ENCODE results near the gene ECT2. TPM values are rescaled to one million over a fixed set of nuclear protein-coding genes. Genes with fewer than 3 reads are reported as not detected.
"Not testable (repeated sequence)": the region's sequence is repeated elsewhere in the genome, so short reads cannot be mapped to it uniquely, and the experiment has no call there.

ECT2 gene
- total RNA-seq, 1 donor from 2014 or later, result 11.8 TPM

- no peak for DNase-seq (ENCODE audit: low spot score in 2 of 2)
- FAIRE-seq, result peak; percentile 3
Measured at GRCh38 chr3:172800156-172800555, 49.6 kb downstream of the ECT2 start.

GRCh38 chr3:172803489-172803888, 53.0 kb downstream of the ECT2 start:
- FAIRE-seq (no peak), DNase-seq (ENCODE audit: low spot score in 2 of 2) (no peak)

GRCh38 chr3:172804323-172804722, 53.8 kb downstream of the ECT2 start:
- DNase-seq (ENCODE audit: low spot score in 2 of 2), result no peak
- no peak for FAIRE-seq

GRCh38 chr3:172808969-172809546, 58.5 kb downstream of the ECT2 start:
- DNase-seq (ENCODE audit: low spot score in 2 of 2) (no peak), FAIRE-seq (peak; percentile 58)

- peak; percentile 66 for FAIRE-seq
- no peak for DNase-seq (ENCODE audit: low spot score in 2 of 2)
Measured at GRCh38 chr3:172811099-172811498, 60.6 kb downstream of the ECT2 start.

GRCh38 chr3:172813462-172813861, 62.9 kb downstream of the ECT2 start:
- no peak for DNase-seq (ENCODE audit: low spot score in 2 of 2)
- FAIRE-seq, result no peak

- DNase-seq (ENCODE audit: low spot score in 2 of 2) (no peak), FAIRE-seq (no peak)
Measured at GRCh38 chr3:172814738-172815137, 64.2 kb downstream of the ECT2 start.

GRCh38 chr3:172815857-172816256, 65.3 kb downstream of the ECT2 start:
- DNase-seq (ENCODE audit: low spot score in 2 of 2), result no peak
- FAIRE-seq, result no peak

GRCh38 chr3:172816281-172816680, 65.8 kb downstream of the ECT2 start:
- DNase-seq (ENCODE audit: low spot score in 2 of 2) (no peak), FAIRE-seq (no peak)

- FAIRE-seq (no peak), DNase-seq (ENCODE audit: low spot score in 2 of 2) (no peak)
Measured at GRCh38 chr3:172816968-172817367, 66.4 kb downstream of the ECT2 start.

- FAIRE-seq (no peak), DNase-seq (ENCODE audit: low spot score in 2 of 2) (no peak)
Measured at GRCh38 chr3:172820492-172820891, 70.0 kb downstream of the ECT2 start.

- FAIRE-seq (no peak), DNase-seq (ENCODE audit: low spot score in 2 of 2) (no peak)
Measured at GRCh38 chr3:172824229-172824628, 73.7 kb downstream of the ECT2 start.

GRCh38 chr3:172827231-172827630, 76.7 kb downstream of the ECT2 start:
- DNase-seq (ENCODE audit: low spot score in 2 of 2); FAIRE-seq: not testable (repeated sequence)

GRCh38 chr3:172832983-172833382, 82.5 kb downstream of the ECT2 start:
- FAIRE-seq (peak; percentile 74), DNase-seq (ENCODE audit: low spot score in 2 of 2) (no peak)

- FAIRE-seq, result peak; percentile 60
- peak in 1 of 2 donors; percentile 7 for DNase-seq (ENCODE audit: low spot score in 2 of 2)
Measured at GRCh38 chr3:172836390-172836997, 86.0 kb downstream of the ECT2 start.

- DNase-seq (ENCODE audit: low spot score in 2 of 2) (no peak), FAIRE-seq (no peak)
Measured at GRCh38 chr3:172839679-172840078, 89.2 kb downstream of the ECT2 start.

GRCh38 chr3:172840463-172840862, 89.9 kb downstream of the ECT2 start:
- no peak for FAIRE-seq
- DNase-seq (ENCODE audit: low spot score in 2 of 2), result no peak

GRCh38 chr3:172840913-172841312, 90.4 kb downstream of the ECT2 start:
- FAIRE-seq (no peak), DNase-seq (ENCODE audit: low spot score in 2 of 2) (no peak)

- FAIRE-seq, result no peak
Measured at GRCh38 chr3:172844428-172844827, 93.9 kb downstream of the ECT2 start.

GRCh38 chr3:172846103-172846561, 95.6 kb downstream of the ECT2 start:
- FAIRE-seq (no peak), DNase-seq (ENCODE audit: low spot score in 2 of 2) (no peak)

More at GRCh38 chr3:172844428-172844827, 93.9 kb downstream of the ECT2 start:
- no peak for DNase-seq (ENCODE audit: low spot score in 2 of 2)

GRCh38 chr3:172846706-172847105, 96.2 kb downstream of the ECT2 start:
- no peak for DNase-seq (ENCODE audit: low spot score in 2 of 2)
- no peak for FAIRE-seq

- no peak for DNase-seq (ENCODE audit: low spot score in 2 of 2)
- FAIRE-seq, result no peak
Measured at GRCh38 chr3:172847292-172847691, 96.8 kb downstream of the ECT2 start.

Data from frontal cortex (tissue), 4 donors.